ENCODE data around the gene DNAJC22. TPM values are rescaled to one million over a fixed set of nuclear protein-coding genes. Genes with fewer than 3 reads are reported as not detected.

Gene DNAJC22
- total RNA-seq, 2 experiments from 2014 or later = 0.16 to 0.76 TPM

DNA sequence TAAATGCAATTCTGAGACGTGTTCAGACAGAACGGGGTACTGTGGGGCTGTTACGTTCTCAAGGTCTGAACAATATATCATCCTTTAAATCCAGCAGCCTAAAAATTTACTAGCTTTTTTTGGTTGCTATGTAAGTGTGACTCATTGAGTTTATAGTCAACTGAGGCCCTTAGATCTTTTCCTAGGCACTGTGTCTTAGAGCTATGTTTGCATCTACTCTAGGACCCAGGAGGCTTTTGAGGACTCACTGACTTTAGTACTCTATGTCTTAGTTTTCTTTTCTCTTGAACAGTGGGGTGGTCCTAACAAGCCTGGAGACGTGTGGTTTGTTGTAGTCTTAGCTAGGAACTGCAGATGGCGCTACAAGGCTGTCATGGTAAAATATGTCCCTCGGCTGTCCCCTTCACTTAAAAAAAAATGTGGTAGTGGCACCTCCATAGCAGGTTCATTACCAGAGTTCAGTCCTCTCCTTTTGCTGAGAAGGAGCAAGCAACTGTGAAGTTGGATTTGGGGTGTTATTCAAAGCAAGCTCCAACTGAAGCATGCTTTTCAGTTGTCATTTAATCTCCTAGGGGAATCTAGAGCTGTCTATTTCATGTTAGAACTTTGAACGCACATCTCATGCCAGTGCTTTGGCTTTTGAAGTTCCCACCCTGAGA lies 11.9 kb downstream of the DNAJC22 start:
- Histone ChIP-seq H3K4me3 (ENCODE audit: low read depth, low read length, poor library complexity, severe bottlenecking) (no peak overlapping the region), H3K9me3 (ENCODE audit: low read length) (no peaks in the 10 kb centered on the region), H3K4me1 (ENCODE audit: insufficient read depth, low read length, poor library complexity, severe bottlenecking) (no peaks in the 10 kb centered on the region), H2AFZ (ENCODE audit: low read length) (peak overlapping the region; percentile 5; the same call in 1 of the 2 replicates), H3K27ac (ENCODE audit: low read depth, low read length, poor library complexity, severe bottlenecking) (no peak overlapping the region), H3K79me2 (ENCODE audit: insufficient read depth, low read depth, low read length) (no peaks in the 10 kb centered on the region), H4K20me1 (ENCODE audit: insufficient read depth, low read length) (no peaks in the 10 kb centered on the region), H3K9me2 (ENCODE audit: insufficient read depth, low read length) (no peaks in the 10 kb centered on the region), H3K36me3 (ENCODE audit: insufficient read depth, low read length) (no peaks in the 10 kb centered on the region), H3K4me2 (ENCODE audit: low read length) (0 out of 2 replicates have a peak overlapping the region, but pooled peaks have one; percentile 21)
- intact Hi-C loops (cut with micrococcal nuclease; ENCODE audit: unreplicated experiment) = loop anchor here (1.0 kb wide), 3 partner anchors 156 to 222 kb away; no protein-coding TSS in a partner anchor
- BruUV-seq (replicated peaks) = no TSS peak
- ChIA-PET CTCF (ENCODE audit: unreplicated experiment) (interaction anchor here (0.7 to 1.7 kb wide), 12 partner anchors 8 to 195 kb away, joined by 3 to 13 read pairs (median 5); partner anchors contain the start of gene SPATS2), POLR2A (interaction anchor here (0.6 to 2.4 kb wide), 9 partner anchors 9 to 233 kb away, joined by 3 to 18 read pairs (median 4); partner anchors contain the start of gene SPATS2)
- DNase-seq (ENCODE audit: low spot score) = peak; percentile 86
- TF ChIP-seq EZH2phosphoT487 (IDR thresholded peaks at IDR 0.05; ENCODE audit: borderline replicate concordance, low read depth, low read length) = no peak
- TF ChIP-seq CTCF (conservative IDR thresholded peaks at IDR 0.05; ENCODE audit: low read length) = peak; percentile 98

DNA sequence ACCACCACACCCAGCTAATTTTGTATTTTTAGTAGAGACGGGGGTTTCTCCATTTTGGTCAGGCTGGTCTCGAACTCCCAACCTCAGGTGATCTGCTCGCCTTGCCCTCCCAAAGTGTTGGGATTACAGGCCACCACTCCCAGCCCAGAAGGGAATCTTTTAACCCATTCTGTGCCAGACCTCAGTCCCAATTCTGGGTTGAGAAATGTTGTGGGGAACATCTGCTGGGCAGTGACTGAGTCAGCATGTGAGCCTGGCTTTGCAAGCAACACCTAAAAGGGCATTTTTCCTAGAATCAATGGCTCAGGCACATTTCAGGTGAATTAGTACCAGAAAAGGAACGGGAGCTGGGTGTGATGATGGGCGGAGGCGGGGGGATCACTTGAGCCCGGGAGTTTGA lies 13.0 kb downstream of the DNAJC22 start:
- no peaks in the 10 kb centered on the region for H3K4me1 ChIP-seq (ENCODE audit: insufficient read depth, low read length, poor library complexity, severe bottlenecking)
- BruUV-seq (replicated peaks) = no TSS peak
- POLR2A ChIA-PET = interaction anchor here (0.7 to 2.4 kb wide), 3 partner anchors 46 to 152 kb away, joined by 3 to 18 read pairs (median 3); no protein-coding TSS in a partner anchor
- intact Hi-C loops (cut with micrococcal nuclease; ENCODE audit: unreplicated experiment) = no loop called here
- CTCF ChIA-PET (ENCODE audit: unreplicated experiment) = no interaction called here
- H3K27ac ChIP-seq (ENCODE audit: low read depth, low read length, poor library complexity, severe bottlenecking) = no peak overlapping the region
- no peaks in the 10 kb centered on the region for H3K79me2 ChIP-seq (ENCODE audit: insufficient read depth, low read depth, low read length)
- no peak for TF ChIP-seq EZH2phosphoT487 (IDR thresholded peaks at IDR 0.05; ENCODE audit: borderline replicate concordance, low read depth, low read length)
- TF ChIP-seq CTCF (conservative IDR thresholded peaks at IDR 0.05; ENCODE audit: low read length) = no peak
- H4K20me1 ChIP-seq (ENCODE audit: insufficient read depth, low read length) = no peaks in the 10 kb centered on the region
- H3K9me3 ChIP-seq (ENCODE audit: low read length) = no peaks in the 10 kb centered on the region
- no peaks in the 10 kb centered on the region for H3K36me3 ChIP-seq (ENCODE audit: insufficient read depth, low read length)
- no peak for DNase-seq (ENCODE audit: low spot score)
- H2AFZ ChIP-seq (ENCODE audit: low read length) = no peak overlapping the region
- H3K4me3 ChIP-seq (ENCODE audit: low read depth, low read length, poor library complexity, severe bottlenecking) = no peak overlapping the region
- no peaks in the 10 kb centered on the region for H3K9me2 ChIP-seq (ENCODE audit: insufficient read depth, low read length)
- H3K4me2 ChIP-seq (ENCODE audit: low read length) = no peak overlapping the region

- intact Hi-C loops (cut with micrococcal nuclease; ENCODE audit: unreplicated experiment) = no loop called here
- no peak overlapping the region for H2AFZ ChIP-seq (ENCODE audit: low read length)
- H3K36me3 ChIP-seq (ENCODE audit: insufficient read depth, low read length) = no peaks in the 10 kb centered on the region
- CTCF ChIA-PET (ENCODE audit: unreplicated experiment) = no interaction called here
- no peak overlapping the region for H3K27ac ChIP-seq (ENCODE audit: low read depth, low read length, poor library complexity, severe bottlenecking)
- H3K4me2 ChIP-seq (ENCODE audit: low read length) = no peak overlapping the region
- POLR2A ChIA-PET = interaction anchor here (1.3 kb wide), 1 partner anchor 9 kb away, joined by 3 read pairs; no protein-coding TSS in a partner anchor
- no peaks in the 10 kb centered on the region for H3K79me2 ChIP-seq (ENCODE audit: insufficient read depth, low read depth, low read length)
- no peak for TF ChIP-seq CTCF (conservative IDR thresholded peaks at IDR 0.05; ENCODE audit: low read length)
- TF ChIP-seq EZH2phosphoT487 (IDR thresholded peaks at IDR 0.05; ENCODE audit: borderline replicate concordance, low read depth, low read length) = no peak
- H4K20me1 ChIP-seq (ENCODE audit: insufficient read depth, low read length) = no peaks in the 10 kb centered on the region
- BruUV-seq (replicated peaks) = no TSS peak
- no peak for DNase-seq (ENCODE audit: low spot score)
- H3K9me2 ChIP-seq (ENCODE audit: insufficient read depth, low read length) = no peaks in the 10 kb centered on the region
- no peak overlapping the region for H3K4me3 ChIP-seq (ENCODE audit: low read depth, low read length, poor library complexity, severe bottlenecking)
- H3K4me1 ChIP-seq (ENCODE audit: insufficient read depth, low read length, poor library complexity, severe bottlenecking) = peaks cover 4% of the 10 kb centered on the region
- H3K9me3 ChIP-seq (ENCODE audit: low read length) = no peaks in the 10 kb centered on the region
These were observed 15.4 kb downstream of the DNAJC22 start for GRCh38 chr12:49362077-49362476.
